Hematopoietic multipotent progenitor cell treated with erythropoietin and hydrocortisone succinate and interleukin-3 and kit ligand, for 15 days (in vitro differentiated cells): ENCODE data around the gene SEMA3B.
A peak's percentile ranks its signal among the peaks of the same experiment; 100 is the strongest.
"Not testable (repeated sequence)": the region's sequence is repeated elsewhere in the genome, so short reads cannot be mapped to it uniquely, and the experiment has no call there.

Experiments used
- DNase-seq: peaks from one replicate; pipeline ENCODE4 v3.0.0-alpha.2; 2015; ENCODE audit warnings: low spot score

Gene SEMA3B

DNA sequence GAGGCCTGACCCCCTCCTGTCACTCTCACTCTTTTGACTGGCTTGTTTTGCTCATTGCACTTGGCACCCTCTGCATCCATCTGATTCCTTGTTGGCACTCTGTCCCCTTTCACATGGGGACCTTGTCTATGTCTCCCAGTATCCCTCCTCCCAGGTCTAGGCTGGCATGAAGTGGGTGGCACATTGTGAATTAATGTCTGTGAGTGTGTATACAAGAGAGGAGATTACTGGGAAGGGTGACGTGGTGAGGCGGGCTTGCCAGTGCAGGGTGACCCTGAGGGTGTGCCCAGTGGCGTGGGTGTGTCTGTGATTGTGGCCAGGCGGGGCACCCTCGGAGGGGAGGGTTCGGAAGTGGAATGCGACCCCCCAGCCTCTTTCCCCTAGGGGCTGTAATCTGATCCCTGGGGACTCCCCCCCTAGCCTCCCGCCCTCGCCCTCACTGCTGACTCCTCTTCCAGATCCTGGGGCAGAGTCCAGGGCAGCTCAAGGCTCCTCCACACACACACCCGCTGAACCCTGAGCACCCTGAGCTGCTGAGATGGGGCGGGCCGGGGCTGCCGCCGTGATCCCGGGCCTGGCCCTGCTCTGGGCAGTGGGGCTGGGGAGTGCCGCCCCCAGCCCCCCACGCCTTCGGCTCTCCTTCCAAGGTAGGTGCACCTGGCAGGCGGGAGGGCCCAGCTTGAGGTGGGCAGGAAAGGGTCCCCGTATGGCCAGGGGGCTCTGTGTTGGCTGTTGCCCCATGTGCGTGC lies at the start of gene SEMA3B:
Gene SEMA3B (plus strand): TSS at position 445 of the 749 bp plus-strand sequence. CDS start 94 bp downstream, at position 539.
- DNase-seq, result no peak

- DNase-seq, result no peak
Measured at GRCh38 chr3:50219285-50219684, 49.7 kb upstream of the SEMA3B start.

DNA sequence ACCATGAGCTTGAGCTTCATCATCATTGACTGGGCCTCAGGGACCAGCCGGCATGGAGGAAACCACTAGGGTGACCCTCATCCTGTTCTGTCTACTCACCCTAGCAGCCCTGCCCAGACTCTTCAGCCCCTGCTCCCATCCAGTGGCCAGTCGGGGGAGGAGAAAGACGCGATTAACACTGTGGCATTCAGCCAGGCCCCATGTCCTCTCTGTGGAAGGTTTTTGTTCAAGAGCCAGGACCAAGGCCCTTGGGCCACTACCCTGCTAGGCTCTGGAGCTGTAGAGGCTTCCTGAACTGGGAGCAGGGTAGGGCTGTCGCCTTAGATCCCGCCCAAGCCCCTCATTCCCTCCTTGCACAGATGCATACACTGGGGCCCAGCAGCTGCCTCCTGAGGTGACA lies 48.8 kb upstream of the SEMA3B start:
- no peak for DNase-seq

DNA sequence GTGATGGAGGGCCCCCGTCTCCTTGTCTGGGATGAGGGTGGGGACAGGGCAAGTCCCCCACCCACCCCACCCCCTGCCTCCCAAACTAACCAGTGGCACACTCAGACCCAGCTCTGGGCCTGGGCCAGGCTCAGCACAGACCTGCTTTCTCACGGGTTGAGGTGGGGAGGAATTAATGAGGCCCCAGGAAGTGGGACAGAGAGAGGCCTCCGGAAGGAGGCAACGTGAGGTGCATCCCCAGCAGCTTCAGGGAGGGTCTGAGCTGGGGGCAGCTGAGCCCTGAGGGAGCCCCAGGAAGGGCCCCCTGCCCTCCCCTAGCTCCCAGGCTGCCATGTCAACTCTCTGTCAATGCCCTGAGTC lies 47.9 kb upstream of the SEMA3B start:
- no peak for DNase-seq

DNA sequence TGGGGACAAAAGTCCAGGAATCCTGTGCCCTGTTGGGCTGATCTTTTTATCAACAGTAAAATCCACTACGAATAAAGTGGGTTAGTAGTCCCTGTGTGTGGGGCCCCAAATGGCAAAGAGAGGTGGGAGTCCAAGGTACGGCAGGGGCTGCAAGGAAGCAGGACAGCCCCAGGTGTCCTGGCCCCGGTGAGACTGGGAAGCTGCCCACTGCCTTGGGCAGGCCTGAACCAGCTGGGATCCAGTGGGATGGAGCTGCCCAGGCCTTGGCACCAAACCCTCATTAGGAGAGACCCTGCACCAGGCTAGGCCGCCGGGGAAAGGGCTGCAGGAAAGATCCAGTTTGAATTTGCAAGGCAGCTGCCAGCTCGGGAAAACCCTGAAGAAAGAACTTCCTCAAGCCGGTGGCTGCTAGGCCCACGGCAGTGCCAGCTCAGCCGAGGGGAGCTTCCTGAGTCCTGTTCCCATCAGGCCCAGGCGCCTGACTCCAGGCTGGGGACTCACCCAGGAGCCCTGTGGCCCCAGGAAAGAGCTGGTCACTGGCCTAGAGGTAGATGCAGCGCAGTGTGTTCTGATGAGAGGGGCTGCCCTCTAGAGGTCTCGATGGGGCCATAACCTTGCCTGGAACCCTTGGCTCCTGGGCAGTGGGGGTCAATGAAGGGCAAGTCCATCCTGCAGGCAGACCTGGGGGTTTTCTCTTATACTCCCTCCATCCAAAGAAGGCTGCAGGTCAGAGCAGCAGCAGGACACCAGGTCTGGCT lies 47.4 kb upstream of the SEMA3B start:
- DNase-seq, result no peak

- DNase-seq, result no peak
Measured at GRCh38 chr3:50222169-50222528, 46.8 kb upstream of the SEMA3B start.

DNA sequence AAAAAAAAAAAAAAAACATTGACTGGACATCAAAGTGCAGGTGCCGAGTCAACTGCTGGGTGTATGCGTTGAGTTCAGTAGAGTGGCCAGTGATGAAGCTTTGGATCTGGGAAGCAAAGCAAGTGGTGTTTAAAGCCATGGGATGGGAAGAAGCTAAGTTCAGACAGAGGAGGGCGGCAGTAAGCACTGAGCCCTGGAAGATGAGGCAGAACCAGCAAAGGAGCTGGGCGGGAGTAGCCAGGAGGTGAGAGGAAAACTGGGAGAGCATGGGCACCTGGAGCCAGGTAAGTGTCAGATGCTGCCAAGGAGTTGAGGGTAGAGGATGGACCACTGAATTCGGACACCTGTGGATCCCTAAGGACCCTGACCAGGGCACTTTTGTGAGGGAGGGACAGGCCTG lies 44.3 kb upstream of the SEMA3B start:
- no peak for DNase-seq

DNA sequence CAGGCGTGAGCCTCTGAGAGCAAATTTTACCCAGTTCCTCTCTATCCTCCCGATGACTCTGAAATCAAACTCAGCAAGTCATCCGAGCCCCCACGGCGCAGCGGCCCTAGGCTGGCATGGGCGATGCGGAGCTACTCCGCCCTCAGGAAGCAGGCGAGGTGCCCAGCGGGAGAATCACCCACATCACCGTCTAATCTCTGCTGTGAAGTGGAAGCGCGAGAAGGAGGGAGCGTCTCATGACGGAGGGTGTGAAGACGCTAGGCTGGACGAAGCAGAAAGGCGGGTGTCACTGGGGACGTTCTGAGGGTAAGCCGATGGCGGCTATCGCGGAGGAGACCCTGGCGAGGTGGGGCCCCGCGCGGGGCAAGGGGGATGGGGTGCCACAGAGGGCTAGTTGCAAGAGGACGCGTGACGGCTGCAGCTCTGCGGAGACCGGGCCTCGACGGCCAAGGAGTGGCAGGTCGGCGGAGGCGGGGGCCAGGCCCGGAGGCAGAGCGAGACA lies 42.0 kb upstream of the SEMA3B start:
- no peak for DNase-seq

DNA sequence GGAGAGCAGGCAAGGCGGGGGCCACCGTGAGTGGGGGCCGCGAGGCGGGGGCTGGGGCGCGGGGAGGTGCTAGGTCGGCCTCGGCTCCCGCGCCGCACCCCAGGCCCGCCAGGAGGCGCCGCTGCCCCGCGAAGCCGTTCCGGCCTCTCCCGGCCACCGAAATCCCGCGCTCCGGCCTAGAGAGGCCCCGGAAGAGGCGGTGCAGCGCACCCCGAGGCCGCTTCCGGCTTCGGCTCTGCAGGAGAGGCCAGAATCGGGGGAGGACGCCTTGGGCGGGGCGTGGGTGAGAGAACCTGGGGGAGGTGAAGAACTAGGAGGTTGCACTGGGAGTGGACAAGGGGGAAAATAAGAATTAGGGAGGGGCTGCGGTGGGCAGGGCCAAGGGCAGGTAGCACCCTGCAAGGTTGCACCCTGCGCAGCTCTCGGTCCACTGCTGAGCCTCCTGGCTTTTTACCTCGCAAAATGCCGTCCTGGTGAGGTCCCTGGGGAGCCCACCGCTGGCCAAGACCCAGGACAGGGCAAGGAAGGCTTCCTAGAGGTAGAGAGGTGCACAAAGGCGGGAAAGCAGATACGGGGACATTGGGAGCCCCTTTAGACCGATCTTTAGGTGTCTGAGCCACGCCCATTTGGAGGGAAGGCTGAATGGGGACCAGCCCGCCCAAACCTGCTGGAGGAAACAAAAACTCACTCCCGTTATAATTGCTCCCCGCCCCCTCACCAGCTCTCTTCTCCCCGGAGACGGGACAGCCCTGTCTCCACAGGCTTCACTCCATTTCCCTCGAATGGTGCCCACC lies 41.4 kb upstream of the SEMA3B start:
- DNase-seq, result peak; percentile 86

DNA sequence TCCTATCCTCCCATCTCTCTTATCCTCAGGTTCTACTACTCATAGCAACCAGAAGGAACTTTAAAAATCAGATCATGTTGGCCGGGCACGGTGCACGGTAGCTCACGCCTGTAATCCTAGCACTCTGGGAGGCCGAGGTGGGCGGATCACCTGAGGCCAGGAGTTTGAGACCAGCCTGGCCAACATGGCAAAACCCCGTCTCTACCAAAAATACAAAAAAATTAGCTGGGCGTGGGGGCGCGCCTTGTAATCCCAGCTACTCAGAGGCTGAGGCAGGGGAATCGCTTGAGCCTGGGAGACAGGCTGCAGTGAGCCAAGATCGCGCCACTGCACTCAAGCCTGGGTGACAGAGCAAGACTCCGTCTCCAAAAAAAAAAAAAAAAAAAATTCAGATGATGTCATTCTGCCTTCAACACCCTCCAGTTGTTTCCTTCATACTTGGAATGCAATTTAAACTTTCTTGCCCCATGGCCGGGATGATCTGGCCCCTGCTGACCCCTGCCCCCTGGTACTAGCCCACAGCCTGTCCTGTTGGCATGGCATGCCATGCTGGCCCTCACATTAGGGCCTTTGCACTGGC lies 40.7 kb upstream of the SEMA3B start:
- not testable (repeated sequence) for DNase-seq

DNA sequence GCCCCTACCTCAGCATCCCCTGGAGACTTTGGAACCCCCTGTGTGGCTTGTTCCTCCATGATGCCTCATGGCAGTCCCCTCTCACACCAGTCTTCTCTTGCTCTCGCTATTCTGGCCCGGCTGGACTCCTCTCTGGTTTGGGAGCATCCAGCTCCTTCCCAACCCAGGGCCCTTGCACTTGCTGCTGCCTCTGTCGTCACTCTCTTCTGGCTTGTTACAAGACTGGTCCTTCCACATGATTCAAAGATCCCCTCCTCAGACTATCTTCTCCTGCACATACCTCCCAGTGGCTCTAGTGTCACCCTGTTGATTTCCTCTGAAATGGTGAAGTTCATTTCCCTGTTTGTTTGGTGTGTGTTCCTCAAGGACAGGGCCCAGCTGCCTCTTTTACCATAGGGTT lies 39.5 kb upstream of the SEMA3B start:
- no peak for DNase-seq

- DNase-seq, result no peak
Measured at GRCh38 chr3:50230104-50230793, 38.7 kb upstream of the SEMA3B start.

- DNase-seq, result no peak
Measured at GRCh38 chr3:50230794-50231125, 38.2 kb upstream of the SEMA3B start.

GRCh38 chr3:50231581-50231980 lies 37.4 kb upstream of the SEMA3B start:
- DNase-seq, result no peak

GRCh38 chr3:50232303-50232702 lies 36.6 kb upstream of the SEMA3B start:
- DNase-seq, result no peak

DNA sequence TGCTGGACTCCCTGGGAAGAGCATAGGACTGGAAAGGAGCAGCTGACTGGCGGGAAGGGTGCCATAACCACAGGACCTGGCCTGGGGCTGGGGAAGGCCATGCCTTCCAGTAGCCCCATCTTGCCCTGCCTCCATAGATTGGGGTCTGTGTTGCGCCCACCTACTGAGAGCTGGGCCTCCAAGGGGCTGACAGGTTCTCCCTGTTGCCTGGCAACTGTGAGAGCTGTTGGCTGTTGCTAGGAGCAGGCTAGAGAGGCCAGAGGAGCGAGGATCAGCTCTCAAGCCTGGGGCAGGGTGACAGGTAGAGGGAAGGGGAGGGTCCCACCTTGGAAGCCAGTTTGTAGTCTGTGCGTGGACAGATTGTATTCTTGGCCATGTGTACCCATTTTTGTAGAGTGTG lies 35.8 kb upstream of the SEMA3B start:
- no peak for DNase-seq

DNA sequence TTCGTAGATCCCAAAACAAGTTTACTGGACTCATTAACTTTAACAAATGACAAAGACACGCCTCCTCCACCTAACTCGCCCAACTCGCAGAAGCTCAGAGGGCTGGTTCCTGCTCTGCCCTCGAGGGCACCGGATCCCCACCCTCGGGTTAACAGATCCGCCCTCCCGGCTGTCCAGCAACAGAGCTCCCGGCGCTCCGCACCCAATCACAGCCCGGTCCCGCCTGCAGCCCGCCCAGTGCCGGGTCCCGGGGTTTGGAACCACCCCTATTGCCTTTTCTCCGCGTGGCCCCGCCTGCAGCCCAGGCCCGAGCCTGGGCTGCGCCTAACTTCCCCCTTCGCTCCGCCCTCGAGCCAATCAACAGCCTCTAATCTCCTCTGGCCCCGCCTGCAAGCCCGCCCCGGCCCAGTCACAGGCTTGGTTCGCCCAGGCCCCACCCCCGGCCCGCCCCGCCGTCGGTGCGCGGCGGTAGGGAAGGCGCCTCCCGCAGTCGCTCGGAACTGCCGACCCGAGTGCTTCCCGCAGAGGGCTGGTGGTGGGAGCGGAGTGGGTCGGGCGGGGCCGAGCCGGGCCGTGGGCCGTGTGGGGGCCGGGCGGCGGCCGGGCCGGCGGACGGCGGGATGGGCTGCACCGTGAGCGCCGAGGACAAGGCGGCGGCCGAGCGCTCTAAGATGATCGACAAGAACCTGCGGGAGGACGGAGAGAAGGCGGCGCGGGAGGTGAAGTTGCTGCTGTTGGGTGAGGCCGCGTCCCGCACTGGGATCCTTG lies 33.0 kb upstream of the SEMA3B start, which contains the start of gene GNAI2:
Gene GNAI2 (plus strand): TSS at position 489 of the 768 bp plus-strand sequence. CDS start 132 bp downstream, at position 621.
- DNase-seq, result peak; percentile 98

GRCh38 chr3:50236484-50237132 lies 32.3 kb upstream of the SEMA3B start:
- DNase-seq, result no peak

DNA sequence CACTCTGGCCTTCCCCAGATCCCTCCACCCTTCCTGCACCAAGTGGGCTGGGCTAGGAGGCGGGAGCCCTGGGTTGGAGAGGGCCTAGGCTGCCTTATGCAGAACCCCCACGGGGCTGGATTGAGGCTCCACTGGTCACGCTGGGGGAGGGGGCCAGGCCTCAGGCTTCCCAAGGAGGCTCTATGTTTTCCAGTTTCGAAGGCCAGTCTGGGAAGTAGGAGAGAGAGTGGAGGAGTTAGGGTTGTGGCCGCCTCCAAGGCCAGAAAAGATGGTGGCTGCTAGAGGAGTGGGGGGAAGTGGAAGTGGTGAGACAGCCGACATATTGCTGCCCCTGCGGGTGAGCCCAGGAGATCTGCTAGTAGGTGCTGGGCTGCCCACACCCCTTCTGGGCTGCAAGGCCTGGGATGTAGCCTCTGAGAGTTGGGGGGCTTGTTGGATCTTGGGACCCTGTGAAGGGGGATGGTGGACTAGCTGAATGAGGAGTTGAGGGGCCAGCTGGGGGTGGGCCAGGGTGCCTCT lies 31.8 kb upstream of the SEMA3B start:
- DNase-seq, result no peak
